KMS-11 (cell line): ENCODE measurements around the gene PJVK.

ENCODE experiments used
- H2AFZ ChIP-seq: fragments of 200-600 bp; sonication (generic); 2 replicates; pipeline ENCODE4 v1.6.1; 2016; ENCODE audit warnings: antibody characterized with exemption, mixed run types, low read depth
- H3K27ac ChIP-seq: fragments of 200-600 bp; sonication (generic); 2 replicates; pipeline ENCODE4 v1.6.1; 2016; ENCODE audit warnings: mild to moderate bottlenecking, mixed run types
- H3K27me3 ChIP-seq: fragments of 200-600 bp; sonication (generic); 2 replicates; pipeline ENCODE4 v1.6.1; 2017; ENCODE audit warnings: mild to moderate bottlenecking, low read depth, mixed run types, moderate library complexity; ENCODE audit not compliant: insufficient read depth
- H3K36me3 ChIP-seq: fragments of 200-600 bp; sonication (generic); 2 replicates; pipeline ENCODE4 v1.6.1; 2017; ENCODE audit warnings: mild to moderate bottlenecking, mixed run types; ENCODE audit not compliant: insufficient read depth
- H3K4me1 ChIP-seq: fragments of 200-600 bp; sonication (generic); 2 replicates; pipeline ENCODE4 v1.6.1; 2016; ENCODE audit warnings: mild to moderate bottlenecking, low read depth, mixed run types; ENCODE audit not compliant: poor library complexity, severe bottlenecking
- H3K4me2 ChIP-seq: fragments of 200-600 bp; sonication (generic); 2 replicates; pipeline ENCODE4 v1.7.0; 2016; ENCODE audit warnings: mild to moderate bottlenecking, mixed run types
- H3K4me3 ChIP-seq: fragments of 200-600 bp; sonication (generic); IDR thresholded peaks from 2 replicates; pipeline ENCODE4 v1.6.1; 2017; ENCODE audit warnings: low read depth, low read length, mixed read lengths; ENCODE audit not compliant: insufficient read depth
- H3K79me2 ChIP-seq: fragments of 200-600 bp; sonication (generic); 2 replicates; pipeline ENCODE4 v1.6.1; 2016; ENCODE audit warnings: low read depth, mixed run types; ENCODE audit not compliant: insufficient read depth
- H3K9ac ChIP-seq: fragments of 200-600 bp; sonication (generic); 2 replicates; pipeline ENCODE4 v1.6.1; 2016; ENCODE audit warnings: mild to moderate bottlenecking, mixed run types
- H4K20me1 ChIP-seq: fragments of 200-600 bp; sonication (generic); 2 replicates; pipeline ENCODE4 v1.6.1; 2016; ENCODE audit warnings: mild to moderate bottlenecking, mixed run types; ENCODE audit not compliant: insufficient read depth
- CTCF ChIP-seq: fragments of 200-600 bp; sonication (generic); conservative IDR thresholded peaks from 2 replicates; pipeline ENCODE4 v1.6.1; 2017; ENCODE audit warnings: low read depth, mild to moderate bottlenecking, antibody characterized with exemption, low read length, moderate library complexity, mixed read lengths

Gene PJVK

GRCh38 chr2:178482437-178482836, 31.3 kb downstream of the PJVK start:
- Histone ChIP-seq H2AFZ (no peak overlapping the region), H3K79me2 (peaks cover 22% of the 10 kb centered on the region; the same call in 1 of the 2 replicates), H3K9ac (no peak overlapping the region), H3K36me3 (no peaks in the 10 kb centered on the region), H3K27ac (no peak overlapping the region), H3K4me2 (peak overlapping the region; percentile 97; the same call in 1 of the 2 replicates), H3K27me3 (no peaks in the 10 kb centered on the region), H4K20me1 (no peaks in the 10 kb centered on the region), H3K4me3 (no peak overlapping the region), H3K4me1 (peaks cover 32% of the 10 kb centered on the region)
- TF ChIP-seq CTCF, result no peak

GRCh38 chr2:178484245-178485041, 33.3 kb downstream of the PJVK start:
- Histone ChIP-seq H3K4me3 (no peak overlapping the region), H3K36me3 (no peaks in the 10 kb centered on the region), H3K4me2 (no peak overlapping the region), H4K20me1 (no peaks in the 10 kb centered on the region), H3K79me2 (peaks cover 22% of the 10 kb centered on the region; the same call in 1 of the 2 replicates), H2AFZ (no peak overlapping the region), H3K27me3 (no peaks in the 10 kb centered on the region), H3K27ac (no peak overlapping the region), H3K4me1 (peaks cover 24% of the 10 kb centered on the region), H3K9ac (no peak overlapping the region)
- no peak for TF ChIP-seq CTCF

- Histone ChIP-seq H3K4me3 (no peak overlapping the region), H3K36me3 (no peaks in the 10 kb centered on the region), H3K4me1 (peaks cover 19% of the 10 kb centered on the region), H3K9ac (no peak overlapping the region), H4K20me1 (no peaks in the 10 kb centered on the region), H3K79me2 (peaks cover 22% of the 10 kb centered on the region; the same call in 1 of the 2 replicates), H3K4me2 (no peak overlapping the region), H3K27me3 (no peaks in the 10 kb centered on the region), H2AFZ (no peak overlapping the region), H3K27ac (no peak overlapping the region)
- no peak for TF ChIP-seq CTCF
These were observed 34.2 kb downstream of the PJVK start for GRCh38 chr2:178485356-178485755.

- no peak overlapping the region for H3K27ac ChIP-seq
- TF ChIP-seq CTCF, result no peak
- H4K20me1 ChIP-seq, result no peaks in the 10 kb centered on the region
- H3K79me2 ChIP-seq, result no peaks in the 10 kb centered on the region
- no peak overlapping the region for H3K4me3 ChIP-seq
- H2AFZ ChIP-seq, result no peak overlapping the region
- 0 out of 2 replicates have a peak, but pooled peaks cover 4% of the 10 kb centered on the region for H3K36me3 ChIP-seq
- no peak overlapping the region for H3K4me2 ChIP-seq
- no peaks in the 10 kb centered on the region for H3K27me3 ChIP-seq
- no peaks in the 10 kb centered on the region for H3K4me1 ChIP-seq
- H3K9ac ChIP-seq, result no peak overlapping the region
These were observed 40.4 kb downstream of the PJVK start for GRCh38 chr2:178491612-178492011.
